NT2/D1 (cell line): Measurements from ENCODE around the gene CKS1B.

Source experiments
- SUZ12 ChIP-seq: IDR thresholded peaks from 2 replicates; pipeline ENCODE4 v1.6.1; 2011; ENCODE audit not compliant: insufficient read length, insufficient read depth; ENCODE audit errors: extremely low read depth
- YY1 ChIP-seq: IDR thresholded peaks from 2 replicates; pipeline ENCODE4 v1.6.1; 2011; ENCODE audit not compliant: insufficient read length, insufficient read depth
- ZNF274 ChIP-seq: IDR thresholded peaks from 2 replicates; pipeline ENCODE4 v1.6.1; 2011; ENCODE audit warnings: mild to moderate bottlenecking, low read depth, low read length

DNA sequence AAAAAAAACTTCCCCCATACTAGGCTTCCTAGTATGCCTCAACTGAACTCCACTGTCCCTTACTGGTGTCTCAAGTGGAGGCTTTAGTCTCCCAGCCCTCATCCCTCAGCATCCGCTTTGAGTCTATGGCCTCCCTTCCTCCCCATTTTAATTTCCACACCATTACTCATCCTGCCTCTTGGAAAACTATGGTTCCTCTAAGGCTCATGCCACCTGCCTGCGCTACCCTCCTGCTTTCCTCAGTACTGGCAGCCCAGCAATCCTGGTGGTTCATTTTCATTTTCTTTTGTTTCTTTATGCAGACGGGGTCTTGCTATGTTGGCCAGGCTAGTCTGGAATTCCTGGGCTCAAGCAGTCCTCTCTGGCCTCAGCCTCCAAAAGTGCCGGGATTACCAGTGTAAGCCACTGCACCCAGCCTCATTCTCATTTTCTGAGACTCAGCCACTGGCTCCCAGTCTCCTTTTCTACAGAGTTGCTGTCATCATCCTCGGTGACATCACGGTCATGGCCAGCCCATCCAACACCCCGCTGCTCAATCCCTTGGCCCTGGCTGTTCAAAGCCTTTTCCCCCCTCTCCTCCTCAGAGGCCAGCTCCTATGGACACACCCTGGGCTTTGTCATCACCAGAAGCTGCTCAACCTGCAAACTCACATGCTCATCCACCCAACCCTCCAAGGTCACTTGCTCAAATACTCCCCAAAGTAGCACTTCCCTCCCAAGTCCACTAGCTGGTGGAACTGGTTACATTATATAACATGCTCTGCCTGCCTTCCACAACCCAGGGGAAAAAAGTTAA is 35.7 kb upstream of the CKS1B start:
- TF ChIP-seq SUZ12 = no peak
- TF ChIP-seq YY1 = no peak
- no peak for TF ChIP-seq ZNF274
